Measurements from ENCODE around the gene ALOX12B.
"Not testable (repeated sequence)": the region's sequence is repeated elsewhere in the genome, so short reads cannot be mapped to it uniquely, and the experiment has no call there.

GRCh38 chr17:8061851-8062250, 25.7 kb downstream of the ALOX12B start:
- not testable (repeated sequence) for TF ChIP-seq CTCF, POLR2A (IDR thresholded peaks at IDR 0.05)

Measured in heart left ventricle (tissue), 13 donors.